ENCODE data around the gene AUTS2. TPM values are rescaled to one million over a fixed set of nuclear protein-coding genes. Genes with fewer than 3 reads are reported as not detected.

AUTS2 gene
- total RNA-seq, 2 experiments from 2014 or later: 4.0 to 4.7 TPM

DNA sequence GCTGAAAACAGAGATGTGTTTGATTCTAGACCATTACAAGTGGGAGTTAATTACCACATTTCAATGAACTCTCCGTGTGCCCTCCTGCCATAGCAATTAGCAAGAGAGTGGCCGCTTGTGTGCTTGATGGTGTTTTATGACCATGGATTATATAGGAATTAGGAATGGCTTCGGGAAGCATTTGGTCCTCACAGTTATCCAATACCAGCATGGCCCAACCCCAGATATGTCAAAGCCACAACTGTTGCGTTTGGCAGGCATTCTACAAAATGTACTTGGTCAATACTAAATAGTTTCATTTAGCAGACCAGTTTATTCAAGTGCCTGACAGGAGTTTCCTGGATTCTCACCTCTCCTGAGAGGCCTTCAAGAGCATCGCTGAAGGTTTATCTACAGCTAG, 1024.7 kb downstream of the AUTS2 start:
- H3K4me3 Mint-ChIP-seq: no peak overlapping the region
- H3K9me3 Mint-ChIP-seq: no peaks in the 10 kb centered on the region
- intact Hi-C loops (cut with micrococcal nuclease): no loop called here
- H3K27ac Mint-ChIP-seq: no peak overlapping the region
- ChIA-PET CTCF (no interaction called here), POLR2A (no interaction called here)
- no peaks in the 10 kb centered on the region for H3K36me3 Mint-ChIP-seq
- no peaks in the 10 kb centered on the region for H3K27me3 Mint-ChIP-seq
- H3K4me1 Mint-ChIP-seq (ENCODE audit: low read depth): no peaks in the 10 kb centered on the region
- no peak for DNase-seq

DNA sequence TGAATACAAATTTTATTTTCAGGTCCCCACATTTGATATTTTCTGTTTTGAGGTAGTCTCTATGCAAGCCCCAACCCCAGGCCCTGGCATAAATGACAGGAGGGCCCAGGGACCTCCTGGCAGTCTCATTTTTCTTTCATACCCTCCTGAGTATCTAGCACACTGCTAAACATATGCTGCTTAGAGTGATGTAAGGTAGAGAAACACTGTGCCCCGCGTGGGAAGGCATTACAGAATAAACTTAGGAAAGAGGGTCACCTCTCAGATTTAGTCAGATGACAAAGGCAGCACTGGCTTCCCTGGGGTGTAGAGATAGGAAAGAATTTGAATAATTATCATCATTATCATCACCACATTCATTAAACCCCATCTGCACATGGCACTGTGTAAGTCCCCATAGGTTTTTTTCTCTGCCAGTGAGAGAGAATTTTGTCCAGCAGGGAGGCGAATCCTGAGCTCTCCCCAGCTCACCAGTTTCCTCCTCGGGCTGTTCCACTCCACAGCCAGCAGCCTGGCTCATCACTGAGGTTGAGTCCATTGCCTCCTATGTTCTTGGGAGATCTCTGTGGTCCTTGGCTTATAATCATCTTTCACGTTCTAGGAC, 1026.3 kb downstream of the AUTS2 start:
- intact Hi-C loops (cut with micrococcal nuclease): no loop called here
- DNase-seq: no peak
- CTCF ChIA-PET: no interaction called here
- POLR2A ChIA-PET: no interaction called here
- Mint-ChIP-seq H3K27ac (no peak overlapping the region), H3K36me3 (no peaks in the 10 kb centered on the region), H3K4me1 (ENCODE audit: low read depth) (no peaks in the 10 kb centered on the region), H3K9me3 (no peaks in the 10 kb centered on the region), H3K27me3 (no peaks in the 10 kb centered on the region), H3K4me3 (no peak overlapping the region)

DNA sequence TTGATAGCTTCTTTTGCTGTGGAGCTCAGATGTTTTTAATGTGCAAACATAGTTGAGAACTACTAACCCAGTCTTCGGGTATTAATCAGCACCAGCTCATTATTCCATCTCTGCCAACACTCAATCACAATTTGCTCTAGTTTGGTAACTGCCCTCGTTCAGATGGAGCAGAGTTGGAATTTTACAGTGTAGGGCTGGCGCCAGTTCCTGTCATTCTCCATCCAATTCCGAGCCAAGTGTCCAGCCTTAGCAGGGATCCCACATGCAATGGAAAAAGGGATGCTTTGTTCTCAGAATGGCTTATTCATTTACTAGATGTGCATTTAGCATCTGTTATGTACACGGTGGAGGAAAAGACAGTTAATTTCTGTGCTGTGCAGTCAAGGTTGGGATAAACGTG, 1029.2 kb downstream of the AUTS2 start:
- no peak overlapping the region for H3K27ac Mint-ChIP-seq
- ChIA-PET CTCF (no interaction called here), POLR2A (no interaction called here)
- DNase-seq: no peak
- intact Hi-C loops (cut with micrococcal nuclease): no loop called here
- no peaks in the 10 kb centered on the region for H3K9me3 Mint-ChIP-seq
- no peaks in the 10 kb centered on the region for H3K36me3 Mint-ChIP-seq
- no peaks in the 10 kb centered on the region for H3K4me1 Mint-ChIP-seq (ENCODE audit: low read depth)
- H3K4me3 Mint-ChIP-seq: no peak overlapping the region
- H3K27me3 Mint-ChIP-seq: no peaks in the 10 kb centered on the region

DNA sequence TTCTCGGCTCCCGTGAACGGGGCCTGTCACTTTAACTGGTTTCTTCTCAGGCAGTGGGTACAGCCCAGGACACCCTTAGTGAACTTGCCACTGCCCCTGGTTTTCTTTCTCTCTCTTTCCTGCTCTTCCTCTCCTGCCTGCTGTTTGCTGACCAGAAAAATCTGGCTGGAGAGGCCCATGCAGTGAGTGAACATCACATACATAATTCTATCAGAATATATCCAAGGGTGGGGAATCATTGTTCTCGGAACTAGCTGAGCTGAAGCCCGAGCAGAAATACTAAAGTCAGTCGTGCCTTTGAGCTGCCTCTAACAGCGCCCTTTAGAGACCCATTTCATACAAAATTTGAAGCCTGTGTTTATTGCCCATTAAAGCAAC, 1032.2 kb downstream of the AUTS2 start:
- Mint-ChIP-seq H3K27ac (no peak overlapping the region), H3K4me3 (no peak overlapping the region), H3K4me1 (ENCODE audit: low read depth) (no peaks in the 10 kb centered on the region), H3K9me3 (no peaks in the 10 kb centered on the region), H3K27me3 (no peaks in the 10 kb centered on the region), H3K36me3 (no peaks in the 10 kb centered on the region)
- ChIA-PET CTCF (no interaction called here), POLR2A (no interaction called here)
- no peak for DNase-seq
- intact Hi-C loops (cut with micrococcal nuclease): no loop called here

DNA sequence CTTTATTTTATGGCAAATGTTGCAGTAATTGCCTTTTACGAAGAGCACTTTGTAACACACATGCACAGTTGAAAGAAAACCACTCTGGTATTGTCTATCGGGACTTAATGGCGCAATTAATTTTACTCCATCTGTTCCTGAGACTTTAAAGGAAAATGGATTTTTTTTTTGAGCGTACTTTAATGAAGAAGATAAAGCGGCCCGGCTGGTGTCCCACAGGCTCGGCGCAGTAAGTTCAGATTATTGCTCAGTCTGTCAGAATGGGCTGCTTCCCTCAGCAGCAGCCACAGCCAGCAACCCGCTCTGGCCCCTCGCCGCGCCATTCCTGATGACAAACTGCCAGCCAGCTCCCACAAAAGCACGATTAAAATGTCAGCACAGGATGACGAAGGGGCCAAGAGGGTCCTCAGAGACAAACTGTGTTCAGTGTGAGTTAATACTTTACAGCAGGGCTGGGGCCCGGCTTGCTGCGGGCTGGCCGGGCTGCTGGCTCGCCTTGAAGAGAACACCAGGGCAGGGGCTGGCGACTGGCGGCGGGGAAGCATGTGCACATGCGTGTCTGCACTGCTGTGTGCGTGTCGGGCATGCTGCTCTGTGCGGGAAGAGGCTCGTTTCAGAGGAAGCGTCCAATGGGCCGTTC, 1032.7 kb downstream of the AUTS2 start:
- H3K27ac Mint-ChIP-seq: no peak overlapping the region
- POLR2A ChIA-PET: no interaction called here
- no peak overlapping the region for H3K4me3 Mint-ChIP-seq

DNA sequence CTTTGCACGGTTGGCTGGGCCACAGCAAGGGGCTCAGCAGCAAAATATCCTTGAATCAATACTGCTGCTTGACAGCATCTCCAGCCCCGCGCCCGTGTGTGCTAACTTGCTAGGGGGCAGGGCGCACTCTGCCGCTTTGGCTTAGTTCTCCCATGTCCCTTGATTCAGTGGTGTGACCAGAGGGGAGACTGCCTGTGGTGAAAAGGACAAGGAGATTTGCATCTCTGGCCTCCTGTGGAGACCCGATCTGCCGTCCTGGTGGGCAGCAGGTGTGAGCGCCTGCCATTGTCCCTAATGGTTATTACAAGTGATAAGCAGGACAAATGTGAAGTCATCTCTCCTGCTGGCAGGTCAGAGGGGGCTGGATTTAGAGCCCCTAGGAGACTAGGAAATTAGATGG, 1033.4 kb downstream of the AUTS2 start:
- Mint-ChIP-seq H3K4me1 (ENCODE audit: low read depth) (no peaks in the 10 kb centered on the region), H3K27me3 (no peaks in the 10 kb centered on the region), H3K9me3 (no peaks in the 10 kb centered on the region), H3K36me3 (no peaks in the 10 kb centered on the region), H3K27ac (no peak overlapping the region), H3K4me3 (no peak overlapping the region)
- ChIA-PET CTCF (no interaction called here), POLR2A (no interaction called here)
- no peak for DNase-seq
- intact Hi-C loops (cut with micrococcal nuclease): no loop called here

More for the DNA sequence above, 1032.7 kb downstream of the AUTS2 start:
- intact Hi-C loops (cut with micrococcal nuclease): no loop called here
- Mint-ChIP-seq H3K4me1 (ENCODE audit: low read depth) (no peaks in the 10 kb centered on the region), H3K36me3 (no peaks in the 10 kb centered on the region), H3K27me3 (no peaks in the 10 kb centered on the region), H3K9me3 (no peaks in the 10 kb centered on the region)
- no peak for DNase-seq
- CTCF ChIA-PET: no interaction called here

DNA sequence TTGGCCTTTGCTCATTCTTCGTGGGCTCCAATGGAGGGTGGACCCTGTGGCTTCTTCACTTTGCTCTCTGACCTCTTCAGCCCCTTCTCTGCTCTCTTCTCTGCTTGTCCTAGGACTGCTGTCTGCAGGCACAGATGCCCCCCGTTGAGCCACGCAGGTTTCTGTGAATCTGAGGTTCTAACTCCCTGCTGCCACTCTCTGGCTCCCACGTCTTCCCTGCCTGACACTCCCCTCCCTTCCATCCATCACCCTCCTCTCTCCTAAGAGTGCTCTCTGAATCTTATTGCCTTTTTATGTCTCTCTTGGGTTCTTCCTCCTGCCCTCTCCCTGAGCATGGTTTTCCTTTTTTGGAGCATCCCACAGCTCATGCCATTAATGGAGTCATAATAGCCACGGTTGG, 1034.1 kb downstream of the AUTS2 start:
- no peaks in the 10 kb centered on the region for H3K36me3 Mint-ChIP-seq
- POLR2A ChIA-PET: no interaction called here
- no peak for DNase-seq
- CTCF ChIA-PET: no interaction called here
- H3K27me3 Mint-ChIP-seq: no peaks in the 10 kb centered on the region
- H3K9me3 Mint-ChIP-seq: no peaks in the 10 kb centered on the region
- intact Hi-C loops (cut with micrococcal nuclease): no loop called here
- H3K27ac Mint-ChIP-seq: no peak overlapping the region
- H3K4me3 Mint-ChIP-seq: no peak overlapping the region
- no peaks in the 10 kb centered on the region for H3K4me1 Mint-ChIP-seq (ENCODE audit: low read depth)

DNA sequence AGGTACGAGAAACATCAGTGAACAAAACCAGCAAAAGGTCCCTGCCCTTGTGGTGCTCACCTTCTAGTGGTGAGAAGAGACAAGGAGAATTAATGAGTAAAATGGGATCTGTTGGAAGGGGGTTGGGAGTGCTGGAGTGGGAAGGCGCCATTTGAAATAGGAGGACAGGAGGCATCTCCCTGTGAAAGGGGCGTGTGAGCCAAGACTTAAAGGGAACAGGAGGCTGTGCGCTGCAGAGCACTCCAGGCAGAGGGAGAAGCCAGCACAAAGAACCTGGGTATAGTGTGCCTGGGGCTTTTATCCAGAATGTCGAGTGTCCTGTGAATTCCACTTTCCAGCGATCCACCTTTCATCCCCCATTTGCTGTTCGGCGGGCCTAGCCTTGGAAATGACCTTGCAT, 1035.8 kb downstream of the AUTS2 start:
- Mint-ChIP-seq H3K4me1 (ENCODE audit: low read depth) (no peaks in the 10 kb centered on the region), H3K9me3 (no peaks in the 10 kb centered on the region), H3K27me3 (no peaks in the 10 kb centered on the region), H3K27ac (no peak overlapping the region), H3K4me3 (no peak overlapping the region), H3K36me3 (no peaks in the 10 kb centered on the region)
- POLR2A ChIA-PET: no interaction called here
- no peak for DNase-seq
- CTCF ChIA-PET: no interaction called here
- intact Hi-C loops (cut with micrococcal nuclease): no loop called here

DNA sequence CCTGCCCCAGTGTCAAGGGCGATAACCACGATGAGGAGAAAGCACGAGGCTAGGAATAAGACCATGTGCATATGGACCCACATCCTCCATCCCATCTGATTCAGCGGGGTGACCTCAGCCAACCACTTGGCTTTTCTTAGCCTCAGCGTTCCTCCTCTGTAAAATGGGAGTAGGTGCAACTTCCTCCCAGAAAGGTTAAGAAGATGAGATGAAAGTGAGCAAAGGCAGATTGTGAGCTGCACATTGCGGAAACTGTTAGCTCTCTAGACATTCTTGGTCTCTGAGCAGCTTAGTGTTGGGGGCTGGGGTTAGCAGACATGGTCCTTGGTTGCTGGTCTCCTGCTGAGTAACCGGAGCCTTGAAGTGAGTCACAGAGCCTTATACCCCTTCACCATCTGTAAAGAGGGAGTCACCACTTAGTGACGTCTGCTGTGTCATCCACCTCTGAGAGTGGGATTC, 1036.4 kb downstream of the AUTS2 start:
- H3K9me3 Mint-ChIP-seq: no peaks in the 10 kb centered on the region
- no peak overlapping the region for H3K4me3 Mint-ChIP-seq
- H3K27ac Mint-ChIP-seq: no peak overlapping the region
- CTCF ChIA-PET: no interaction called here
- intact Hi-C loops (cut with micrococcal nuclease): no loop called here
- H3K27me3 Mint-ChIP-seq: no peaks in the 10 kb centered on the region
- POLR2A ChIA-PET: no interaction called here
- DNase-seq: no peak
- H3K36me3 Mint-ChIP-seq: no peaks in the 10 kb centered on the region
- H3K4me1 Mint-ChIP-seq (ENCODE audit: low read depth): no peaks in the 10 kb centered on the region

DNA sequence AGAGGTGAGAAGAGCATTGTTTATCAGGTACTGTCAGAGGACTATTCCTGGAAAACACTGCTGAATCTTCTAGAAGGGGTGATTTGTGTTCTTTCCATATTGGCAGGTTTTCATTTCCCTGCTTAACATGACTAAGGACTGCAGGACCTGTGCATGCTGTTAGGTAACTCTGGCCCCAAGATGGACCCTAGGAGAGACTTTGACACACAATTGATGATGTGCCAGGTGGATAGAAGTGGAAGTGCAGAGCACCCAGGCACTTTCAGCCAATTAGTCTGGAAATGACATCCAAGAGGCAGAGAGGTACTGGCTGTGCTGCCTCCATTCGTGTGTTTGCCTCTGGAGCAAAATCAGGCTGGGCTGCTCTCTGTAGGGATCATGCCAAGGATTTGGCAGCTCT, 1037.4 kb downstream of the AUTS2 start:
- Mint-ChIP-seq H3K27ac (no peak overlapping the region), H3K36me3 (no peaks in the 10 kb centered on the region), H3K9me3 (no peaks in the 10 kb centered on the region), H3K4me3 (no peak overlapping the region), H3K27me3 (no peaks in the 10 kb centered on the region), H3K4me1 (ENCODE audit: low read depth) (no peaks in the 10 kb centered on the region)
- intact Hi-C loops (cut with micrococcal nuclease): no loop called here
- CTCF ChIA-PET: no interaction called here
- POLR2A ChIA-PET: no interaction called here
- DNase-seq: no peak

DNA sequence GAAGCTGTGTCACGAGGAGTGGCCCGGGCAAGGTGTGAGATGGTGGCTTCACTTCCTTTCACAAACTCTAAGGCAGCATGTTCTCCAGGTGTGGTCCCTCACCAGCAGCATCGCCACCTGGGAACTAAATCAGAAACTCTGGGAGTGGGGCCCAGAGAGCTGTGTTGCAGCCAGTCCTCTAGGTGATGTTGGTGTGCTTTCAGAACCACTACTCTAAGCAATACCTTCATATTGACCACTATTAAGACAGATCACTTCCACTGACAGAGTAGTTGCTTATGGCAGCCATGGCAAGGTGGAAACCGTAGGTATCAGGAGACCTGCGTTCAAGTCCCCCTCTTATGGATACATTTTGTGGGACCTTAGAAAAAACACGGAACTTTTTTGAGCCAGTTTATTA, 1037.9 kb downstream of the AUTS2 start:
- DNase-seq: no peak
- H3K4me3 Mint-ChIP-seq: no peak overlapping the region
- H3K27ac Mint-ChIP-seq: no peak overlapping the region
- no peaks in the 10 kb centered on the region for H3K36me3 Mint-ChIP-seq
- intact Hi-C loops (cut with micrococcal nuclease): no loop called here
- no peaks in the 10 kb centered on the region for H3K27me3 Mint-ChIP-seq
- H3K9me3 Mint-ChIP-seq: no peaks in the 10 kb centered on the region
- CTCF ChIA-PET: no interaction called here
- no peaks in the 10 kb centered on the region for H3K4me1 Mint-ChIP-seq (ENCODE audit: low read depth)
- POLR2A ChIA-PET: no interaction called here

DNA sequence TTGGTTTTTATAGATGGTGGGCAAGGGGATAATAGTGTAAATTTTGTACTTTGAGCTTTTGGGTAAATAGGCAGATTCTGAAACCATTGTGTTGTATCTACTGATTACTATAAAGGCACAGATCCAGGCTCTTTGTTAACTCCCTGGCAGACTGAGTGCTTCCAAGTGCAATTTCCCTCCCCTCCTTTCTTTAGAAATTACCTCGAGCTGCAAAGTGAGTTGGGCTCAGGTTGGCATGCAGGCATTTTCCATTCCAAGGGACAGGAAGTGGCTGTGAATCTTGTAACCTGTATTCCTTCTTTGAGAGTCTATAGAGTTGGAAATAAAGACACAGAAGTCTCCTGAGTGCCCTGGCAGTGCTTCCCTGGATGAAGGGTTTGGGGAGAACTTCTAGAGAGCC, 1039.5 kb downstream of the AUTS2 start:
- ChIA-PET CTCF (no interaction called here), POLR2A (no interaction called here)
- DNase-seq: no peak
- intact Hi-C loops (cut with micrococcal nuclease): no loop called here
- Mint-ChIP-seq H3K27me3 (no peaks in the 10 kb centered on the region), H3K27ac (no peak overlapping the region), H3K4me1 (ENCODE audit: low read depth) (no peaks in the 10 kb centered on the region), H3K36me3 (no peaks in the 10 kb centered on the region), H3K9me3 (no peaks in the 10 kb centered on the region), H3K4me3 (no peak overlapping the region)

DNA sequence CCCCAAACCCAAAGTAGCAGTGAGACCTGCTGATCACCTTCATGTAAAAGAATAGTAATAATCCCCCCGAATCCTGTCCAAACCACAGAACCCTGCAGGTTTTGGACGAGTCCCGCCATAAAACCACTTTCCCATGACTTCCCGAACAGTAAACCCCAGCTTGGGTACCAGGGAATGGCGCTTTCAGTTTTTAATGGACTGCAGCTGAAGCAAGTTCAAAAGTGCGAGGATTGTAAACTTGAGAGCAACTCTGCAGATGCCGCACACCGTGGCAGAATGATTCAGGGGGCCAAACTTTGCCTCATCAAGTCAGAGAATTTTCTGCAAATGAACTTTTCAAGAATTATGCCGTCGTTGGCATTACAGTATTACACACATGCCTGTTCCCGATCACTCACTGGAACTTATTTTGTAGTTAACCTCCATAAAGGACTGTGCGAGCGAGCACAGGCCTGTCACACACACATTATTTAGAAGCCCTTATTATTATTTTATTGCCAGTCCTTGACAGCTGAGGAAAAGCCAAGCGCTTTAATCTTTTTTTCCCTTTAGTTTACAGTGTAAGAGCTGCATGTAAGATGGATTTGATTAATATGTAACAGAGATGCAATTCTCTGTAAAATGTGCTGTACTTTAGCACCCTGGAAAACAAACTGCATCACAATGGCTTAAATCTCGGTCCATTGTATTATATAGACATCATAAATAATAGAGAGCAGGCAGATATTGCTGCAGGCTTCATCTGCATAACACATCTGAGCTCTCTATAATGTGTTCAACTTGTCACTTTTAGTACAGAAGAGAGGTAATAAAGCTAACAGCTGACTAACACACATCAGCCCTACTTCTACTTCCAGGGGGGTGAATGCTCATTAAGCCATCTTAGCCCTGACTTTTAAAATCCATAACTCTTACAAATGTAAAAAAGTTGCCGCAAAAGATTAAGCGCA, 1040.2 kb downstream of the AUTS2 start:
- intact Hi-C loops (cut with micrococcal nuclease): no loop called here
- ChIA-PET CTCF (no interaction called here), POLR2A (no interaction called here)
- Mint-ChIP-seq H3K27me3 (no peaks in the 10 kb centered on the region), H3K4me3 (no peak overlapping the region), H3K4me1 (ENCODE audit: low read depth) (no peaks in the 10 kb centered on the region), H3K27ac (no peak overlapping the region), H3K9me3 (no peaks in the 10 kb centered on the region), H3K36me3 (no peaks in the 10 kb centered on the region)
- no peak for DNase-seq
